HEK293 (cell line): Measurements from ENCODE around the gene SYS1.

Source experiments
- AEBP2 ChIP-seq: fragments of 450-650 bp; formaldehyde crosslinking; IDR thresholded peaks from 2 replicates; pipeline ENCODE4 v1.5.1; 2016; ENCODE audit warnings: missing biosample characterization, missing genetic modification characterization, borderline replicate concordance
- BCL6B ChIP-seq: fragments of 450-650 bp; formaldehyde crosslinking; IDR thresholded peaks from 2 replicates; pipeline ENCODE4 v1.5.1; 2017; ENCODE audit warnings: missing biosample characterization, missing genetic modification characterization
- GLI2 ChIP-seq: fragments of 450-650 bp; formaldehyde crosslinking; IDR thresholded peaks from 2 replicates; pipeline ENCODE4; 2017; ENCODE audit warnings: missing biosample characterization, missing genetic modification characterization, low read depth, borderline replicate concordance
- GLIS1 ChIP-seq: fragments of 450-650 bp; formaldehyde crosslinking; IDR thresholded peaks from 2 replicates; pipeline ENCODE4 v1.5.1; 2016; ENCODE audit warnings: missing biosample characterization, missing genetic modification characterization
- KLF17 ChIP-seq: fragments of 450-650 bp; formaldehyde crosslinking; IDR thresholded peaks from 2 replicates; pipeline ENCODE4 v1.5.1; 2016; ENCODE audit warnings: missing biosample characterization, missing genetic modification characterization
- KLF7 ChIP-seq: fragments of 450-650 bp; formaldehyde crosslinking; IDR thresholded peaks from 2 replicates; pipeline ENCODE4 v1.5.1; 2016; ENCODE audit warnings: missing biosample characterization, missing genetic modification characterization, borderline replicate concordance
- KLF9 ChIP-seq: fragments of 450-650 bp; formaldehyde crosslinking; IDR thresholded peaks from 2 replicates; pipeline ENCODE4 v1.5.1; 2016; ENCODE audit warnings: missing biosample characterization, missing genetic modification characterization, low read depth
- MEIS1 ChIP-seq: sonication (generic); formaldehyde crosslinking; IDR thresholded peaks from 2 replicates; pipeline ENCODE4 v1.8.1; 2022; ENCODE audit warnings: missing genetic modification reagents, mild to moderate bottlenecking, borderline replicate concordance
- ZBTB10 ChIP-seq: fragments of 450-650 bp; formaldehyde crosslinking; IDR thresholded peaks from 2 replicates; pipeline ENCODE4 v1.5.1; 2016; ENCODE audit warnings: missing biosample characterization, missing genetic modification characterization
- ZBTB49 ChIP-seq: fragments of 450-650 bp; formaldehyde crosslinking; IDR thresholded peaks from 2 replicates; pipeline ENCODE4 v1.5.1; 2016; ENCODE audit warnings: missing biosample characterization, missing genetic modification characterization, low read depth
- ZFP3 ChIP-seq: fragments of 450-650 bp; formaldehyde crosslinking; IDR thresholded peaks from 2 replicates; pipeline ENCODE4 v1.5.1; 2016; ENCODE audit warnings: low read depth, missing biosample characterization, missing genetic modification characterization
- ZIC2 ChIP-seq: fragments of 450-650 bp; formaldehyde crosslinking; IDR thresholded peaks from 2 replicates; pipeline ENCODE4 v1.5.1; 2016; ENCODE audit warnings: missing biosample characterization, missing genetic modification characterization
- ZNF146 ChIP-seq: fragments of 450-650 bp; formaldehyde crosslinking; IDR thresholded peaks from 2 replicates; pipeline ENCODE4 v1.5.1; 2016; ENCODE audit warnings: missing biosample characterization, missing genetic modification characterization
- ZNF324 ChIP-seq: fragments of 450-650 bp; formaldehyde crosslinking; IDR thresholded peaks from 2 replicates; pipeline ENCODE4 v1.5.1; 2016; ENCODE audit warnings: missing biosample characterization, missing genetic modification characterization
- ZNF362 ChIP-seq: fragments of 450-650 bp; formaldehyde crosslinking; IDR thresholded peaks from 2 replicates; pipeline ENCODE4 v1.5.1; 2016; ENCODE audit warnings: missing biosample characterization, missing genetic modification characterization
- ZNF510 ChIP-seq: fragments of 450-650 bp; formaldehyde crosslinking; IDR thresholded peaks from 2 replicates; pipeline ENCODE4 v1.5.1; 2018; ENCODE audit warnings: mild to moderate bottlenecking, missing genetic modification characterization, missing biosample characterization; ENCODE audit not compliant: insufficient replicate concordance
- ZNF518A ChIP-seq: fragments of 450-650 bp; formaldehyde crosslinking; conservative IDR thresholded peaks from 2 replicates; pipeline ENCODE4 v1.5.1; 2016; ENCODE audit warnings: low read depth, missing biosample characterization, missing genetic modification characterization
- ZNF544 ChIP-seq: fragments of 450-650 bp; formaldehyde crosslinking; IDR thresholded peaks from 2 replicates; pipeline ENCODE4 v1.5.0; 2017; ENCODE audit warnings: missing biosample characterization, missing genetic modification characterization
- ZNF747 ChIP-seq: fragments of 450-650 bp; formaldehyde crosslinking; IDR thresholded peaks from 2 replicates; pipeline ENCODE4 v1.5.1; 2016; ENCODE audit warnings: missing biosample characterization, missing genetic modification characterization
- ZNF76 ChIP-seq: fragments of 450-650 bp; formaldehyde crosslinking; IDR thresholded peaks from 2 replicates; pipeline ENCODE4; 2016; ENCODE audit warnings: low read depth, missing biosample characterization, missing genetic modification characterization, borderline replicate concordance
- ZNF768 ChIP-seq: fragments of 450-650 bp; formaldehyde crosslinking; IDR thresholded peaks from 2 replicates; pipeline ENCODE4 v1.5.1; 2018; ENCODE audit warnings: missing biosample characterization, mild to moderate bottlenecking, missing genetic modification characterization
- ZNF843 ChIP-seq: fragments of 450-650 bp; formaldehyde crosslinking; IDR thresholded peaks from 2 replicates; pipeline ENCODE4 v1.5.1; 2016; ENCODE audit warnings: missing biosample characterization, missing genetic modification characterization
- ZXDB ChIP-seq: fragments of 450-650 bp; formaldehyde crosslinking; IDR thresholded peaks from 2 replicates; pipeline ENCODE4 v1.5.1; 2016; ENCODE audit warnings: missing biosample characterization, missing genetic modification characterization

The SYS1 gene

GRCh38 chr20:45362804-45363610 lies at the start of gene SYS1 (continued):
- TF ChIP-seq KLF17 (tag by site-specific recombination) (peak; percentile 89), ZNF768 (tag by site-specific recombination) (no peak), ZNF747 (no peak), ZNF544 (tag by site-specific recombination) (no peak), ZNF76 (peak; percentile 61; the same call in 1 of the 2 replicates), GLIS1 (no peak; the same call in none of the 2 replicates), ZNF510 (tag by site-specific recombination) (no peak), ZBTB49 (no peak), ZBTB10 (0 out of 2 replicates have a peak, but pooled peaks have one; percentile 55), ZNF843 (tag by site-specific recombination) (no peak), ZNF518A (tag by site-specific recombination) (peak; percentile 88), ZNF146 (tag by site-specific recombination) (no peak), KLF7 (no peak), ZNF324 (tag by site-specific recombination) (peak; percentile 81), AEBP2 (tag by site-specific recombination) (no peak), ZIC2 (no peak), ZNF362 (tag by site-specific recombination) (peak; percentile 79; the same call in 1 of the 2 replicates), GLI2 (tag by site-specific recombination) (no peak), BCL6B (tag by site-specific recombination) (no peak), KLF9 (tag by site-specific recombination) (peak; percentile 92), ZXDB (tag by site-specific recombination) (peak; percentile 95), MEIS1 (no peak), ZFP3 (tag by site-specific recombination) (no peak)
